ENCODE data around the gene AFAP1.
A peak's percentile ranks its signal among the peaks of the same experiment; 100 is the strongest.

Gene AFAP1

GRCh38 chr4:7978907-7979651 is 39.4 kb upstream of the AFAP1 start:
- no peak overlapping the region for H3K9ac ChIP-seq (ENCODE audit: low read length)
- peaks cover 2% of the 10 kb centered on the region for H3K27me3 ChIP-seq (ENCODE audit: control insufficient read depth, insufficient read depth, low read length)
- peaks cover 14% of the 10 kb centered on the region for H3K4me1 ChIP-seq (ENCODE audit: control insufficient read depth, insufficient read depth, low read length)
- no peaks in the 10 kb centered on the region for H3K36me3 ChIP-seq (ENCODE audit: control insufficient read depth, insufficient read depth, low read length)
- no peak overlapping the region for H3K4me3 ChIP-seq (ENCODE audit: low read length)
- H3K27ac ChIP-seq (ENCODE audit: low read depth, low read length), result peak overlapping the region; percentile 56

GRCh38 chr4:7978489-7978888 is 38.8 kb upstream of the AFAP1 start:
- Histone ChIP-seq H3K9ac (ENCODE audit: low read length) (no peak overlapping the region), H3K4me1 (ENCODE audit: control insufficient read depth, insufficient read depth, low read length) (peaks cover 20% of the 10 kb centered on the region), H3K27me3 (ENCODE audit: control insufficient read depth, insufficient read depth, low read length) (peaks cover 2% of the 10 kb centered on the region), H3K36me3 (ENCODE audit: control insufficient read depth, insufficient read depth, low read length) (no peaks in the 10 kb centered on the region), H3K27ac (ENCODE audit: low read depth, low read length) (peak overlapping the region; percentile 56), H3K4me3 (ENCODE audit: low read length) (no peak overlapping the region)

GRCh38 chr4:7976634-7977033 is 37.0 kb upstream of the AFAP1 start:
- Histone ChIP-seq H3K9ac (ENCODE audit: low read length) (no peak overlapping the region), H3K27me3 (ENCODE audit: control insufficient read depth, insufficient read depth, low read length) (no peaks in the 10 kb centered on the region), H3K27ac (ENCODE audit: low read depth, low read length) (no peak overlapping the region), H3K4me1 (ENCODE audit: control insufficient read depth, insufficient read depth, low read length) (peaks cover 22% of the 10 kb centered on the region), H3K36me3 (ENCODE audit: control insufficient read depth, insufficient read depth, low read length) (no peaks in the 10 kb centered on the region), H3K4me3 (ENCODE audit: low read length) (no peak overlapping the region)

- no peak overlapping the region for H3K4me3 ChIP-seq (ENCODE audit: low read length)
- peaks cover 22% of the 10 kb centered on the region for H3K4me1 ChIP-seq (ENCODE audit: control insufficient read depth, insufficient read depth, low read length)
- H3K36me3 ChIP-seq (ENCODE audit: control insufficient read depth, insufficient read depth, low read length), result no peaks in the 10 kb centered on the region
- no peaks in the 10 kb centered on the region for H3K27me3 ChIP-seq (ENCODE audit: control insufficient read depth, insufficient read depth, low read length)
- no peak overlapping the region for H3K9ac ChIP-seq (ENCODE audit: low read length)
- H3K27ac ChIP-seq (ENCODE audit: low read depth, low read length), result no peak overlapping the region
These were observed 36.4 kb upstream of the AFAP1 start for GRCh38 chr4:7976025-7976424.

- Histone ChIP-seq H3K4me3 (ENCODE audit: low read length) (no peak overlapping the region), H3K9ac (ENCODE audit: low read length) (no peak overlapping the region), H3K27ac (ENCODE audit: low read depth, low read length) (no peak overlapping the region)
These were observed 34.8 kb upstream of the AFAP1 start for GRCh38 chr4:7974425-7974824.

GRCh38 chr4:7973545-7973981 is 33.9 kb upstream of the AFAP1 start:
- H3K4me3 ChIP-seq (ENCODE audit: low read length), result no peak overlapping the region
- no peak overlapping the region for H3K9ac ChIP-seq (ENCODE audit: low read length)
- H3K36me3 ChIP-seq (ENCODE audit: control insufficient read depth, insufficient read depth, low read length), result no peaks in the 10 kb centered on the region
- peaks cover 22% of the 10 kb centered on the region for H3K4me1 ChIP-seq (ENCODE audit: control insufficient read depth, insufficient read depth, low read length)
- H3K27me3 ChIP-seq (ENCODE audit: control insufficient read depth, insufficient read depth, low read length), result no peaks in the 10 kb centered on the region
- peak overlapping the region; percentile 75 for H3K27ac ChIP-seq (ENCODE audit: low read depth, low read length)

More at GRCh38 chr4:7974425-7974824, 34.8 kb upstream of the AFAP1 start:
- Histone ChIP-seq H3K36me3 (ENCODE audit: control insufficient read depth, insufficient read depth, low read length) (no peaks in the 10 kb centered on the region), H3K27me3 (ENCODE audit: control insufficient read depth, insufficient read depth, low read length) (no peaks in the 10 kb centered on the region), H3K4me1 (ENCODE audit: control insufficient read depth, insufficient read depth, low read length) (peaks cover 26% of the 10 kb centered on the region)

- Histone ChIP-seq H3K27me3 (ENCODE audit: control insufficient read depth, insufficient read depth, low read length) (no peaks in the 10 kb centered on the region), H3K9ac (ENCODE audit: low read length) (peak overlapping the region; percentile 33), H3K36me3 (ENCODE audit: control insufficient read depth, insufficient read depth, low read length) (no peaks in the 10 kb centered on the region), H3K27ac (ENCODE audit: low read depth, low read length) (no peak overlapping the region), H3K4me1 (ENCODE audit: control insufficient read depth, insufficient read depth, low read length) (peaks cover 27% of the 10 kb centered on the region), H3K4me3 (ENCODE audit: low read length) (peak overlapping the region; percentile 2)
These were observed 32.3 kb upstream of the AFAP1 start for GRCh38 chr4:7971881-7972500.

GRCh38 chr4:7971159-7971631 is 31.5 kb upstream of the AFAP1 start:
- Histone ChIP-seq H3K9ac (ENCODE audit: low read length) (peak overlapping the region; percentile 33), H3K4me3 (ENCODE audit: low read length) (peak overlapping the region; percentile 44), H3K4me1 (ENCODE audit: control insufficient read depth, insufficient read depth, low read length) (peaks cover 27% of the 10 kb centered on the region), H3K27ac (ENCODE audit: low read depth, low read length) (peak overlapping the region; percentile 17), H3K36me3 (ENCODE audit: control insufficient read depth, insufficient read depth, low read length) (no peaks in the 10 kb centered on the region), H3K27me3 (ENCODE audit: control insufficient read depth, insufficient read depth, low read length) (no peaks in the 10 kb centered on the region)

- Histone ChIP-seq H3K4me3 (ENCODE audit: low read length) (peak overlapping the region; percentile 44), H3K9ac (ENCODE audit: low read length) (peak overlapping the region; percentile 63), H3K27ac (ENCODE audit: low read depth, low read length) (peak overlapping the region; percentile 65), H3K27me3 (ENCODE audit: control insufficient read depth, insufficient read depth, low read length) (no peaks in the 10 kb centered on the region), H3K36me3 (ENCODE audit: control insufficient read depth, insufficient read depth, low read length) (no peaks in the 10 kb centered on the region), H3K4me1 (ENCODE audit: control insufficient read depth, insufficient read depth, low read length) (peaks cover 27% of the 10 kb centered on the region)
These were observed 30.8 kb upstream of the AFAP1 start for GRCh38 chr4:7970361-7970946.

- no peak overlapping the region for H3K4me3 ChIP-seq (ENCODE audit: low read length)
- no peaks in the 10 kb centered on the region for H3K36me3 ChIP-seq (ENCODE audit: control insufficient read depth, insufficient read depth, low read length)
- peaks cover 19% of the 10 kb centered on the region for H3K4me1 ChIP-seq (ENCODE audit: control insufficient read depth, insufficient read depth, low read length)
- H3K9ac ChIP-seq (ENCODE audit: low read length), result no peak overlapping the region
- H3K27me3 ChIP-seq (ENCODE audit: control insufficient read depth, insufficient read depth, low read length), result no peaks in the 10 kb centered on the region
- peak overlapping the region; percentile 57 for H3K27ac ChIP-seq (ENCODE audit: low read depth, low read length)
These were observed 28.7 kb upstream of the AFAP1 start for GRCh38 chr4:7968262-7968896.

GRCh38 chr4:7967501-7968261 is 28.0 kb upstream of the AFAP1 start:
- H3K27me3 ChIP-seq (ENCODE audit: control insufficient read depth, insufficient read depth, low read length), result no peaks in the 10 kb centered on the region
- peaks cover 19% of the 10 kb centered on the region for H3K4me1 ChIP-seq (ENCODE audit: control insufficient read depth, insufficient read depth, low read length)
- peak overlapping the region; percentile 57 for H3K27ac ChIP-seq (ENCODE audit: low read depth, low read length)
- H3K4me3 ChIP-seq (ENCODE audit: low read length), result no peak overlapping the region
- H3K36me3 ChIP-seq (ENCODE audit: control insufficient read depth, insufficient read depth, low read length), result no peaks in the 10 kb centered on the region
- no peak overlapping the region for H3K9ac ChIP-seq (ENCODE audit: low read length)

- Histone ChIP-seq H3K27me3 (ENCODE audit: control insufficient read depth, insufficient read depth, low read length) (no peaks in the 10 kb centered on the region), H3K9ac (ENCODE audit: low read length) (no peak overlapping the region), H3K27ac (ENCODE audit: low read depth, low read length) (no peak overlapping the region), H3K4me3 (ENCODE audit: low read length) (no peak overlapping the region), H3K4me1 (ENCODE audit: control insufficient read depth, insufficient read depth, low read length) (peaks cover 19% of the 10 kb centered on the region), H3K36me3 (ENCODE audit: control insufficient read depth, insufficient read depth, low read length) (no peaks in the 10 kb centered on the region)
These were observed 27.4 kb upstream of the AFAP1 start for GRCh38 chr4:7967063-7967440.
